GM06990 (cell line): ENCODE results near the gene C22orf42.
A peak's percentile ranks its signal among the peaks of the same experiment; 100 is the strongest.

Source experiments
- DNase-seq: peaks from one replicate; pipeline ENCODE4 v3.0.0-alpha.2; 2011; ENCODE audit not compliant: insufficient read length; ENCODE audit errors: extremely low read depth
- H3K27me3 ChIP-seq: replicated peaks from 2 replicates; pipeline ENCODE4 v1.6.0; 2011; ENCODE audit warnings: low read length; ENCODE audit not compliant: control insufficient read depth, insufficient read depth
- H3K36me3 ChIP-seq: 2 replicates; pipeline ENCODE4 v1.5.1; 2011; ENCODE audit warnings: low read length; ENCODE audit not compliant: control insufficient read depth, insufficient read depth
- H3K4me3 ChIP-seq: replicated peaks from 2 replicates; pipeline ENCODE4 v1.5.1; 2011; ENCODE audit warnings: low read depth, mild to moderate bottlenecking, control low read depth, low read length
- CTCF ChIP-seq: IDR thresholded peaks from 2 replicates; pipeline ENCODE4 v1.5.1; 2011; ENCODE audit warnings: low read length, control low read depth, mild to moderate bottlenecking, inconsistent platforms; ENCODE audit not compliant: insufficient read depth, poor library complexity, severe bottlenecking

The C22orf42 gene

GRCh38 chr22:32158712-32159533 lies at the start of gene C22orf42:
TSS of gene C22orf42 (minus strand) at chr22:32159303. CDS start at chr22:32159215, 88 bp downstream.
- no peak for TF ChIP-seq CTCF
- no peak within 1 kb of the TSS for H3K4me3 ChIP-seq
- no peak for DNase-seq

GRCh38 chr22:32208681-32209080 lies 49.6 kb upstream of the C22orf42 start:
- no peaks in the 10 kb centered on the region for H3K36me3 ChIP-seq
- no peak overlapping the region for H3K4me3 ChIP-seq
- TF ChIP-seq CTCF, result no peak
- DNase-seq, result no peak
- H3K27me3 ChIP-seq, result no peaks in the 10 kb centered on the region

More at GRCh38 chr22:32158712-32159533, at the start of gene C22orf42:
- no peaks in the 10 kb centered on the region for H3K36me3 ChIP-seq
- H3K27me3 ChIP-seq, result no peaks in the 10 kb centered on the region; the same call in 1 of the 2 replicates

GRCh38 chr22:32207971-32208480 lies 48.9 kb upstream of the C22orf42 start:
- H3K27me3 ChIP-seq, result no peaks in the 10 kb centered on the region; the same call in 1 of the 2 replicates
- no peaks in the 10 kb centered on the region for H3K36me3 ChIP-seq
- TF ChIP-seq CTCF, result no peak
- H3K4me3 ChIP-seq, result no peak overlapping the region
- DNase-seq, result no peak

GRCh38 chr22:32206774-32207758 lies 48.0 kb upstream of the C22orf42 start:
- peak; percentile 83 for TF ChIP-seq CTCF
- Histone ChIP-seq H3K27me3 (no peaks in the 10 kb centered on the region; the same call in 1 of the 2 replicates), H3K36me3 (no peaks in the 10 kb centered on the region), H3K4me3 (no peak overlapping the region)
- DNase-seq, result no peak

GRCh38 chr22:32205974-32206773 lies 47.1 kb upstream of the C22orf42 start:
- no peak for DNase-seq
- Histone ChIP-seq H3K27me3 (no peaks in the 10 kb centered on the region; the same call in 1 of the 2 replicates), H3K36me3 (no peaks in the 10 kb centered on the region), H3K4me3 (no peak overlapping the region)
- no peak for TF ChIP-seq CTCF
